GM18868 (cell line): ENCODE measurements around the gene PRKCSH.
"Not testable (repeated sequence)": the region's sequence is repeated elsewhere in the genome, so short reads cannot be mapped to it uniquely, and the experiment has no call there.

Source experiments
- ATAC-seq: cut with Tn5 transposase; IDR thresholded peaks from one replicate; pipeline ENCODE4 v1.9.1; 2021; ENCODE audit warnings: mild to moderate bottlenecking, moderate library complexity; ENCODE audit not compliant: unreplicated experiment

PRKCSH gene

DNA sequence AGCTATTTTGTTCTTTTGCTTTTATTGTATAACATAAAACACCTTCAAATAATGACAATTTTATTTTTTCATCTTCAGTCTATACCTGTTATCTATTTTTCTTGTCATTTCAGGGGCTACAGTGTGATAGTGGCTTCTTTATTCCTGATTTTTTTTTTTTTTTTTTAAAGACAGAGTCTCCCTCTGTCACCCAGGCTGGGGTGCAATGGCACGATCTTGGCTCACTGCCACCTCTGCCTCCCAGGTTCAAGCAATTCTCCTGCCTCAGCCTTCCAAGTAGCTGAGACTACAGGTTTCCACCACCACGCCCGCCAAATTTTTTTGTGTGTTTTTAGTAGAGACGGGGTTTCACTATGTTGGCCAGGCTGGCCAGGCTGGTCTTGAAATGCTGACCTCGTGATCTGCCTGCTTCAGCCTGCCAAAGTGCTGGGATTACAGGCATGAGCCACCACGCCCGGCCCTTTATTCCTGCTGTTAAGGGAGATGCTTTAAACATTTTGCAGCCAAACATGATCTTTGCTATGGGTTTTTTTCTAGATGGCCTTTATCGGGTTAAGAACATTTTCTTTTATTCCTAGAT is 32.9 kb downstream of the PRKCSH start:
- not testable (repeated sequence) for ATAC-seq

DNA sequence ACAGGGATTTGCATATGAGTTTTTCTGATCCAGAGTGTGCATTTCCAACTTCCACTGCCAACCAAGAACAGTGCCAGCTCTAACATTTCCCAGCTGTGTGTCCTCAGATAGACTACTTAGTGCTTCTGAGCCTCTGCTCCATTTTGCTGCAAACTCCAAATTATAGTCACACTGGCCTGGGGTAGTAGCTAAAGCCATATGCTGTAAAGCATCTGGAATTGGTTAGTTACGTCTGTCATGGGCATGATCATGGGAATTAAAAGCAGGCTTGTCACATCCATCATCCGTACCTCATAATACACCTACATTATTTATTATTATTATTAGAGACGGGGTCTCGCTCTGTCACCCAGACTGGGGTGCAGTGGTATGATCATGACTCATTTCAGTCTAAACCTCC is 38.3 kb downstream of the PRKCSH start:
- no peak for ATAC-seq

DNA sequence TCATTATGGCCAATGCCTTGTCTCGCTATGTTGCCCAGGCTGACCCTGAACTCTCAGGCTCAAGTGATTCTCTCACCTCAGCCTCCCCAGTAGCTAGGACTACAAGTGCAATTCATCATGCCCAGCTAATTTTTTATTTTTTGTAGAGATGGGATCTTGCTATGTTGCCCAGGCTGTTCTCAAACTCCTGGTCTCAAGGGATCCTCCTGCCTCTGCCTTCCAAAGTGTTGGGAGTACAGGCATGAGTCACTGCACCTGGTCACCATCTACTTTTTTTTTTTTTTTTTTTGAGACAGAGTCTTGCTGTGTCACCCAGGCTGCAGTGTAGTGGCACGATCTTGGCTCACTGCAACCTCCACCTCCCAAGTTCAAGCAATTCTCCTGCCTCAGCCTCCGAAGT is 39.9 kb downstream of the PRKCSH start:
- not testable (repeated sequence) for ATAC-seq

DNA sequence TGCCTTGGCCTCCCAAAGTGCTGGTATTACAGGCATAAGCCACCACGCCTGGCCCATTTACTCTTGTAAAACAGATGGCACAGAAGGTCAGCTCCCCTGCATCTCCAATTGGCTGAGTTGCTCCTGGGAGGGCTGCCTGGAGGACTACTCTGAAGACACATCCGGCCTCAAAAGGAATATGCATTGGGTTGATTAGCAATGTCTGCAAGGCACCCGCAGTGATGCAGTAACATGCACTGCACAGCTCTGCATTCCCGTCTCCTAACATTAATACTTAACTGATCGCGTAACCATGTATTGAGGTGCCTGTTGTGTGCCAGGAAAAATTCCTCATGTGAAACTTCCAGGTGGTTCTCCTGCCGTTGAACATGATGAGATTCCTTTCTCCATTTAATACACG is 40.4 kb downstream of the PRKCSH start:
- ATAC-seq, result no peak

DNA sequence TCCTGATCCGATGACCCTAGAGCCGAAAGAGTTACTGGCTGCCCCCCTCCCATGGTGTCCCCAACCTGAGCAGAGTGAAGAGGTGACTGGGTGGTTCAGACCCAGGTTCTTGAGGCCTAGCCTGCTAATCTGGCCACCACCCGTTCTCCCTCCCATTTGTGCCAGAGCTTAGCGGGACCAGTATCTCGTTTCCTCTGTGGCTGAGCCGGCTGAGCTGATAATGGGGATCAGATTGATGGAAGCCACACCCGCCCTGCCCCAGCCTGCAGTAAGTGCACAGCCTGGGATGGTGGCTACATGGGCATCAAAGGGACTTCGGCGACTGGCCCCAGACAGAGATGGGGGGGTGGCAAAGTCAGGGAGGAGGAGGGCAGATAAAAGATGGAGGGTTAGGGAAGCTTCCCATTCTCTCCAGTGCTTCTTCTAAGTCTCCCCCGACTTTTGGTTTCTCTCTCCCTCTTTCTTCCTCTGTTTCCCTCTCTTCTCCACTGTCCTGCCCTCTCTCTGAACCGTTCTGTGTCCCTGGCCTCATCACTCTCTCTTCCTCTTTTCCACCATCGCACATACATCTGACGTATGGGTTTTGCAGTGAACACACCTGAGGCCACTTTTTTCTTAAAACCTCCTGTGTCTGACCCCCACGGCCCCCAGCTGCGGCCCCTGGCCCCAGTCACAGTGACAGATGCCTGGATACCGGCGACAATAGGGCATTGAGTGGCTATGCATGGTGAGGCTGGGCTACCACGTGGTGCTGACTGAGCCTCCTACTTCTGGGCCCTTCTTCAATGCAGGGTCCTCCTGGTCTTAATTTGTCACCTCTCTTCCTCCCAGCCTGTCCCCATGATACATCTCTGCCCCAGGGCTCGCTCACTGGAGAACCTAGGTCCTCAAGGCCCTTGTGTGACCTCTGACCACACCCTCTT is 43.0 kb downstream of the PRKCSH start:
- ATAC-seq, result no peak

DNA sequence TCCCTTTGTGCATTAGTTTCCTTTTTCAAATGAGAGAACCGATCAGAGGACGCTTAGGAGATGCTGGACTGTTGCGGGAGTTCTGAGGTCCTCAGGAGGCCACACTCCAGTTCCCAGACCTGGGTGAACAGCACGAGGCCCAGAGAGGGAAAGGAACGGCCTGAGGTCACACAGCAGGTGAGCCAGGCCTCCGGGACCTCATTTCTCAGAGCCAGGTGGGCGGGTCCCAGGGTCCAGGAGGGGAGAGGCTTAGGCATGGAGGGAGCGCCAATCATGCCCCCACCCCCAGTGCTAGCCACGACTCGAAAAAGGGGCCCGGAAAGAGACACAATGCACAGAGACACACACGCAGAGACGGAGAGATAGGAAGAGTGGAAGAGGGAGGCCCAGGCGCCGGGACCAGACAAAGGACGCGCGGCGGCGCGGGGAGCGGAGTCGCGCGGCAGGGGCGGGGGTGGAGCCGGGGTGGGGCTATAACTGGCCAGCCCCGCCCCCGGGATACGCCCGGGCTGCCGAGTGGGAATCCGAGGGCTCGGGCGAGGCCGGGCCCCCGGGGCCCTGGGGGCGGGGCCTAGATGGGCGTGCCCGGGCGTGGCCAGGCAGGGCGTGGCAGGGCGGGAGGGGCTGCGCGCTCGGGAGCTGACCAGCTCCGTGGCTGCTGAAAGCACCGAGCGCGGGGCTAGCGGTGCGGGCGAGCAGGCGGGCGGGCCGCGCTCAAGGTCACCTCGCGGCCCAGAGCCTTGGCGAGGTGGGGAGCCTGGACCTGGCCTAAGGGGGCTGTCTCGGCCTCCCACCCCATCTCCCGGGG is 43.9 kb downstream of the PRKCSH start:
- ATAC-seq, result no peak

DNA sequence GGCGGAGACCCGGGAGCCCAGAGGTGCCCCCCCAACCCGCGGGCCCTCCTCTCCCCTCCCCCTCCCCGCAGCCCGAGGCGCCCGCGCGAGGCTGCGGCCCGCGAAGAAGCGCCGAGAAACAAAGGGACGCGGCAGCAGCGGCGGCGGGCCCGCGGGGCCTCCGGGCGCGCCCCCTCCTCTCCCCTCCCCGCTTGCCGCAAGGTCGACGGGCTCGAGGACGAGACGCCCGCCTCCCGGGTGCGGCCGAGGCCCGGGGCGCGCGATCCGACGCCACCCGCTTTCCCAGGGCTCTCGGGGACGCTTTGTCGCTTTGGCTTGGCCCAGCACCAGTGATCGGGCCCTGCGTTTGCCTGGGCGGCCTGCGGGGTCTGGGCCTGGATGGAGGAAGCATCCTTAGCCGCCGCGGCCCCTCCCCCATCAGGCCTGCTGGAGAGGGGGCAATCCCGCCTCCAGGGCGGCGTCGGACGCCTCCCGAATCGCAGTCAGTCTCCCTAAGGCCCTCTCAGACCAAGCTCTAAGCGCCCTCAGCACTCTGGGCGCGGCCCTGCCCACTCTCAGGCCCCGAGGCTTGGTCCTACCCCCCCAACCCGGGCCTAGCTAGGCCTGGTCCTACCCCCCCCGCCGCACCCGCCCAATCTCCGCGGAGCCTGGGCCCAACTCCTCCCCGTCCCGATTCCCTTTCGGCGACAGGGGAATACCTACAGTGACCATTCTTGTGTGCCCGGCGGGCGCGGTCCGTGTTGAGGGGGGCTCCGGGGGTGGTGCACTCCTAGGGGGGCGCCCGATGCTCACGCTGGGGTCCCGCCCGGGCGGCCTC is 44.7 kb downstream of the PRKCSH start:
- ATAC-seq, result no peak

DNA sequence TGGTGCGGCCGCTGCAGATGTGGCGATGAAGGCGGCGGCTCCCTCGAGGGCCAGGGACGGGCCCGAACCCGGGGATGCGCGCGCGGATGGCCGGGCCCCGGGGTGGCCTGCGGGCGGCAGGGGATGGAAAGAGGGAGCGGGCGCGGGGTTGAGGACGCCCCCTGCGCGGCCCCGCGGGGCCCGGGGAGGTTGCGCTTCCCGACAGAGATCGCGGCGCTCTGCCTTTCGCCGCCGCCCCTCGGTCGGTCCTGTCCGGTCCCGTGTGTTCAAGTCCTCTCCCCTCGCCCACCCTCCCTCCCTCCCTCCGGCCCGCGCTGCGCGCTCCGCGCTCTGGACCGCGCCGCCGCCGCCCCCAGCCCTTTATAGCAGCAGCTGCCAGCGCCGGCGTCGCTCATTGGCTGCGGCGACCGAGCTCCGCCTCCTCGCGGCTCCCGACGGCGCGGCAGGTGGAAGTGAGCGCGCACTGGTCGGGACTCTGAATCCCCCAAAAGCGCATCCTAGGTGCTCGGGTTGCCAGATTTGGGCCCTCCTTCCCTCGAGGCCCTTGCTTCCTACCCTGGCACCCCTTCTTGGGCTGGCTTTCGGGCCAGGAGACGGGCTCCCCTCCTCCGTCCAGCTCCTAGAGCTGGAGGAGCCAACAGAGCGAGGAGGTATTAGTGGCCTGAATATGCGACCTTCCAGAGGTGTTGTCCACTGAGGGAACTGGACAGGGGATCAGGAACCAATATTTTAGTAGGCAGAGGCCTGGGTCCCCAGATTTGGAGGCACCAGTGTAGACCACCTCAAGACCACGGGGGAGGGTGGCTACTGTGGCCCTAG is 45.5 kb downstream of the PRKCSH start, which contains the start of gene ELAVL3:
Gene ELAVL3 (minus strand): TSS at position 332 of the 819 bp plus-strand sequence. CDS start 438 bp downstream, outside the sequence.
- ATAC-seq, result no peak

DNA sequence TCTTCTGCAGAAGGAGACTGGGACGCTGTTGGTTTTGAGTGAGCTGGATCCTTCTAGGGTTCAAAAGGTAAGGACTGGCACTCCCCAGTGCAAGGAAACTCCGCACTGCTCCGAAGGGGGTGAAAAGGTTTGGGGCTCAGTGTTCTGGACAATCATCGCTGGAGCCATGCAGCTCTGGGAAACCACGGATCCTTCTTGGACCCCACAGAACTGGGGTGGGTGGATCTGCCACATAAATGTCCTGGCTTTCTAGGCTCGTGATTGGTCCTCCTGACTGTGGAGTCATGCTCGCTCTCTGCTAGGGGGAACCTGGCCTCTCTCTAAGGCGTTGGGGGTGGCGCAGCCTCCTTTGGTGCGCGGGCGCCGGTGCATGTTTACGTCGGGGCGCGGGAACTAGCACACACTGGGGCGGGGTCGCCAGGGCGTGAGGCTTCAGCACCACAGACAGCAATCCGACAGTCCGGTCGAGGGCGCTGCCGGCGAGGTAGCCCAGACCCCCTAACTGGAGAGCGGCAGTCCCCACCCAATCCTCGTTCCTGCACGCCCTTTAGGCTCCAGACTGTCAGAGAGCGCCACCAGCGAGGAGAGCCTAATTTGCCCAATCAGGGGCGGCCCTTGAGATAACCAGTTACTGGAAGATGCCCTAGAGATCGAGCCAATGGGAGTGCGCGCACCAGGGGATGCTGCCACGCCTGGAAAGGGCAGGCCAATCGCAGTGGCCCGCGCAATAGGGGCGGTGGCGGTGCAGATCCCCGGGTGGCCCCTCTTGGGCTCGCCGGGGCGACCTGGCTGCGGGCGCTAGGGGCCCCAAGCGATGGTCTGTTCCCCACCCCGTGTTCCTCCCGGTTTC is 46.3 kb downstream of the PRKCSH start:
- ATAC-seq, result peak; percentile 82

DNA sequence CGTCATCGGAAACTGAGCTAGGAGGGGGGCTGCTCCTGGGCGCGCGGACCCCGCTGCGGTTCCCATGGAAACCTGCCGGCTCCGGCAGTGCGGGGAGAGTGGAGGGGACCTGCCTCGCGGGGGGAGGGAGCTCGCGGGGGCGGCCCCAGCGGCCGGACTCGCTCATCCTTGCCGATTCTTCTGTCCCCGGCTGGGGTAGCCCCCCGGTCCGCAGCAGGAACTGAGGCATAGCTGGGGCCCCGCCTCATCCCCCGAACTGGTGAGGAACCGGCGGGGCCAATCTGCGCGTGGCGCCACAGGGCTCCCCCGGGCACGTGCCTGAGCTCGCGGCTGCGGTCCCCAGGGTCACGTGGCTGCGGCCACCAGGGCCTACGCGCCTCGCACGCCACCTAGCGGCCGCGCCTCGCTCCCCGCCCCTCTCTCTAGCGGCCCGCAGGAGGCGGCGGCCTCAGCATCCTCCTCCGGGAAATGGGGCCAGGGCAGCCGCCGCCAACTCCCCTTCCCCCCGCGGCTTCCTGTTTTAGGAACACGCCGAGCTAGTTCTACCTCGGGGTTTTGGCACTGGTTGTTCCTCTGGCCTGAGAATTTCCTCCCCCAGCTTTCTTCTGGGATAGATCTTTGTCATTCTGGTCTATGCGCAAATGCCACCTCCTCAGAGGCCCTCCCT is 47.1 kb downstream of the PRKCSH start:
- ATAC-seq, result peak; percentile 51

DNA sequence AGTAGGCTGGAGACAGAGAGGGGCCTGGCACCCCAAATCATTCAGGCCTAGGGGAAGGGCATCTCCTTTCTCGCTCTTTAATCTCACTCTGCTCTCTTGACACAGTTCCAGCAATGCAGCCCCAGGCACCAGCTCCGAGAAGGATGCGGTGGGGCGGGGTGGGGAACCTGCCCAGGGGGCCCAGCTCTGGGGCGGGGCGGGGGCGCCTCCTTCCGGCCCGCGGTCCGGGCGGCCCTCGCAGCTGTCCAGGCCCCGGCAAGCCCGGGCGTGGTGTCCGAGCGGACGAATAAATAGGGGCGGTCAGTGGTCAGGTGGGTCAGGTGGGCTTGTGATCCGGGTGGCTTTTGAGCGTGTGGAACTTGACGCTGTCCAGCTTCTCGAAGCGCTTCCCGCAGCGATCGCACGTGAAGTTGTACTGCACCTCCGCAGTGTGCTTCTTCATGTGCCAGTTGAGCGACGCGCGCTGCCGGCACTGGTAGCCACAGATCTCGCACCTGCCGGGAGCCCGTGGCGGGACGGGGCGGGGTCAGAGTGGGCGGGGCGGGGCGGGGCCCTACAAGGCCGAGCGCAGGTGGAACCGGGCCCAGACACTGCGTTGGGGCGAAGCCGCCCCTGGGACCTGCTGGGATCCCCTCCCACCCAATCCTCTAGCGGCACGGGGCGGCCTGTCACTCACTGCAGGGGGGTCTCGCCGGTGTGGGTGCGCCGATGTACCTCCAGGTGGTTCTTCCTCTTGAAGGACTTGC is 48.1 kb downstream of the PRKCSH start:
- ATAC-seq, result no peak

DNA sequence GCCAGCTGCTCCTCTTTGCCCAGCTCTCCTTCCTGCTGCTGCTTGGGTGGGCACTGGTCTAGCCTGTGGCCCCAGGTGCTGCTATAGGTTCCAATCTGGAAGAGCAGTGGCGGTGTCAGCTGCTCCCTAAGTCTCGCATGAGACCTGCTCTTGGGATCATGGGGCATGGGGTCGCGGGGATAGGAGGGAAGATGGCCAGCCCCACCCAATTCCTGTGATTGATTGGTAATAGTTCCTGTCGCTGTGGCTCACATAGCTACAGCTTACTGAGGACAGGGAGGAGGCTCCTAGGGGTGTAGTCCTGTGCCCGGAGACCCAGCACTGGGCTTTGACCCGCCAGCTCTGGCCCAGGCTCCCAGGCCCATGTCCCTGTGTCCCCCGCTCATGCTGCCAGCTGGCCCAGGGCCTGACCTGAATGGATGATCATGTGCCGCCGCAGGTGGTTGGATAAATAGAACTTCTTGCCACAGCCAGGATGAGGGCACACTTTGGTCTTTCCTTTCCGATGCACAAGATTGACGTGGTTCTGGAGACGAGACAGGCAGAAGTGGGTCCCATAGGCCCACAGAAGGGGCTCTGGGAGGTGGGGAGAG is 49.9 kb downstream of the PRKCSH start:
- no peak for ATAC-seq

DNA sequence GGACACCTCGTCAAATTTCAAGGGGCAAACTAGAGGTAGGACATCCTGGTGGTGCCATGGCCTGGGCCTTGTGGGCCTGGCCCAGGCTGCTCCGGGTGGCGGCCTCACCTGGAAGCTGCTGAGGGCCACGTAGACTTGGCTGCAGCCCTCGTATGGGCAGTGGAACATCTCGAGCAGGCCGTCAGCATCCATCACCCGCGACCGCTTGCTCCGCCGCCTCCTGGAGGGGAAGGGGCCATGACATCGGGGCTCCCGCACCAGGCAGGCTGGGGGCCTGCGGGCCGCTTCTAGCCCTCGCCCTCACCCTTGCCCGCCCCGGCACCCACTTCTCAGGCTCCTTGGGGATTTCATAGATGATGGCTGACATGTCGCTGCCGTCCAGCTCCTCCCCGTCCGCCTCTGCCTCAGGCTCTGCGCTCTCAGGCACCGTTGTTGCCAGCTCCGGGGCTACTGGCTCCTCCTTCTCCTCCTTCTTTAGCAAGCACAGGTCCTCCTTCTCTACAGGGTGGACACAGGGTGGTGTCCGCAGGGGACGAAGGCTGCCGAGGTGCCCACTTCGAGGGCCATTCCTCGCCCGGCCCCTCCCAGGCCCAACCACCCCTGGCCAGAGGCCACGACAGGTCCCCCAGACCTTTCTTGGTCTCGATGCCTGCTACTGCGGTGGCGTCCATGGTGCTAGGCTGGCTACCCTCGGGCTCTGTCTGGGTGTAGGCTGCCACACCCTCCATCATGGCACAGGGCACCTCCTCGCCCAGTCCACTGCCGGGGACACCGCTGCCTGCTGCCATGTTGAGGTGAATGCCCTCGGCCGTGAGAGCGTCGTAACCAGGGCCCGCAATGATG is 51.4 kb downstream of the PRKCSH start:
- no peak for ATAC-seq

DNA sequence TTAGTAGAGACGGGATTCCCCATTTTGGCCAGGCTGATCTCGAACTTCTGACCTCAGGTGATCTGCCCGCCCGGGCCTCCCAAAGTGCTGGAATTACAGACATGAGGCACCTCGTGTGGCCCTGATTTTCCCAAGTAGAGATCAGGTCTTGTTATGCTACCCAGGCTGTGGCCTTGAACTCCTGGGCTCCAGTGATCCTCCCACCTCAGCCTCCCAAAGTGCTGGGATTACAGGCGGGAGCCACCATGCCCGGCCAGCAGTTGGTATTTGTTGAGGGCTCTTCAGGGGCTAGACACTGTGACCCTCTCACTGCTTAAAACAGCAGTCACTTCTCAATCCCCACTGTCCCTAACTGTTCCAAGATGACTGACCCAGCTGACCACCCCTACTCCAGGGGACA is 53.9 kb downstream of the PRKCSH start:
- ATAC-seq, result no peak

DNA sequence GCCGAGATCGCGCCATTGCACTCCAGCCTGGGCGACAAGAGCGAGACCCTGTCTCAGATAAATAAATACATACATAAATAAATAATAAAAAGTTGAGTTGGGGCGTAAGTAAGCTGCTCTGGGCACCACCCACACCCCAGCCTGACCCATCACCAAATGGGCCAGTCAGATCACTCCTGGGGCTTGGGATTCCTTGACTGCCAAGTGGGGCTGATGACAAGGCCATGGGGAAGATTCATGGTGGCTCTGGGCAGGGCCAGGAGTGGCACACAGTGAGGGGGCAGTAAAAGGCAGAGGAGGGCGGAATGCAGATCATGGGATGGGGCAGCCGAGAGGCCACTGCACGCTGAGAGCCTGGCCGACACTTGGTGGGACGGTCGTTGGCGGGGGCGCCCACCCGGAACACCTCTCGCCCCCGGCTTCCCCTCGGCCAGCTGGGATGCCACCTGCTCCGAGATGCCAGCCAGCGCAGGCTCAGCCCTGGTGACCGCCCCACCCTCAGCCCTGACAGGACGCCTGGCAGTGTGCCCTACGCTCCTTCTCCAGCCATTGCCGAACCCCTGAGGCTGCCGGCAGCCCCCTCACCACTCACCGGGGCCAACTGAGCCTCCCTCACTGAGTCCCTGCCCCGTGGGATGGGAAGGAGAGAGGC is 59.3 kb downstream of the PRKCSH start:
- no peak for ATAC-seq

DNA sequence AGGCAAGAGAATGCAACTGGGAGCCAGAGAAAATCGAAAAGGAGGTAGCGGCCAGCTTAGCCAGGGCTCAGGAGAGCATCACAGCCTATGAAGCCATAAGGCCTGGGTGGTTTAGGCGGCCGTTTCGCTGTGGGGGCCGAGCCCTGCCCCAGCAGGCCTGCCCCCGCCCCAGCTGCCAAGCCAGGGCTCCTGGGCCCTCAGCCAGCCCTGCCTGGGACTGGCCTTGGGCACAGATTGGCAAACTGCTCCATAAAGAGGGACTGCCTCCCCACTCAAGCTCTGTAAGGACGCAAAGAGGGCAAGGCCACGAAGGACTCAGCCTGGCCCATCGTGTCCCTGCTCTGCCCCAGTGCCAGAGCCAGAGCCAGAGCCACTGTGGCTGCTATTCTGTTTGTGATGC is 60.0 kb downstream of the PRKCSH start:
- ATAC-seq, result no peak
